ENCODE results near the gene GALM. TPM values are rescaled to one million over a fixed set of nuclear protein-coding genes. Genes with fewer than 3 reads are reported as not detected.

GALM gene
- polyA plus RNA-seq, 1 donor from 2014 or later, result not detected

- Histone ChIP-seq H3K9me2 (ENCODE audit: insufficient read depth, low read length) (no peaks in the 10 kb centered on the region), H3K9me3 (ENCODE audit: low read length) (no peaks in the 10 kb centered on the region), H3F3A (ENCODE audit: insufficient read depth, low read length, poor library complexity, severe bottlenecking) (no peaks in the 10 kb centered on the region), H3K4me2 (ENCODE audit: low read length) (no peak overlapping the region), H4K20me1 (ENCODE audit: insufficient read depth) (no peaks in the 10 kb centered on the region), H3K79me2 (replicated peaks; ENCODE audit: insufficient read depth, low read length) (no peaks in the 10 kb centered on the region), H3K9ac (ENCODE audit: low read length) (no peak overlapping the region), H3K4me3 (ENCODE audit: low read length) (no peak overlapping the region), H3K36me3 (ENCODE audit: insufficient read depth, low read length) (no peaks in the 10 kb centered on the region), H2AFZ (ENCODE audit: low read depth, low read length) (no peak overlapping the region), H3K27ac (ENCODE audit: low read length) (no peak overlapping the region), H3K27me3 (ENCODE audit: insufficient read depth, low read depth, low read length) (no peaks in the 10 kb centered on the region)
- TF ChIP-seq EZH2 (IDR thresholded peaks at IDR 0.05; ENCODE audit: borderline replicate concordance, insufficient read depth, low read length, poor library complexity, severe bottlenecking), result no peak
- no peak for TF ChIP-seq CTCF (IDR thresholded peaks at IDR 0.05; ENCODE audit: poor library complexity, severe bottlenecking)
- no peak for TF ChIP-seq REST (IDR thresholded peaks at IDR 0.05; ENCODE audit: borderline replicate concordance)
- TF ChIP-seq TAF1 (IDR thresholded peaks at IDR 0.05; ENCODE audit: low read depth), result no peak
- TF ChIP-seq POLR2AphosphoS5 (IDR thresholded peaks at IDR 0.05), result no peak
- TF ChIP-seq RAD21 (conservative IDR thresholded peaks at IDR 0.05), result no peak
Observed at GRCh38 chr2:38783586-38783985, 117.7 kb downstream of the GALM start.

Other genes starting within 250 kb of the GALM start
- 53.4 and 63.5 TPM in 2 replicates for gene HNRNPLL, start 63.2 kb upstream of the GALM start, polyA plus RNA-seq
- gene SRSF7, start 85.2 kb downstream of the GALM start, polyA plus RNA-seq, result 278 and 286 TPM in 2 replicates
- gene GEMIN6, start 112.1 kb downstream of the GALM start, polyA plus RNA-seq, result 8.7 and 12.4 TPM in 2 replicates
- 44.0 and 45.2 TPM in 2 replicates for gene DHX57, start 209.8 kb downstream of the GALM start, polyA plus RNA-seq
- gene MORN2, start 209.9 kb downstream of the GALM start, polyA plus RNA-seq, result 114 and 116 TPM in 2 replicates
- 1.5 and 2.5 TPM in 2 replicates for gene ARHGEF33, start 223.8 kb downstream of the GALM start, polyA plus RNA-seq